Right lobe of liver (tissue), 4 donors: ENCODE measurements around the gene TGOLN2.

Experiments
- POLR2A ChIP-seq: fragments of 450-650 bp; IDR thresholded peaks from one replicate; pipeline ENCODE4 v1.6.1; 2017; ENCODE audit warnings: antibody characterized with exemption, mild to moderate bottlenecking
- TF ChIP-seq, protein P1 (sequence below), 4 donors: fragments of 200-600 bp in 3 of 4; fragments of 450-650 bp in 1 of 4; IDR thresholded peaks; one replicate each; pipeline versions ENCODE4 v1.5.1 to v1.8.0; 2016 to 2022; ENCODE audit warnings: antibody characterized with exemption in 4 of 4, mild to moderate bottlenecking in 2 of 4
- donor health status: DM: no; HTN: no; CAD: no.
- donor health status: DM: no; HTN: no; CAD: no.
- donor health status: DM: no; HTN: yes; CAD: no.

DNA sequence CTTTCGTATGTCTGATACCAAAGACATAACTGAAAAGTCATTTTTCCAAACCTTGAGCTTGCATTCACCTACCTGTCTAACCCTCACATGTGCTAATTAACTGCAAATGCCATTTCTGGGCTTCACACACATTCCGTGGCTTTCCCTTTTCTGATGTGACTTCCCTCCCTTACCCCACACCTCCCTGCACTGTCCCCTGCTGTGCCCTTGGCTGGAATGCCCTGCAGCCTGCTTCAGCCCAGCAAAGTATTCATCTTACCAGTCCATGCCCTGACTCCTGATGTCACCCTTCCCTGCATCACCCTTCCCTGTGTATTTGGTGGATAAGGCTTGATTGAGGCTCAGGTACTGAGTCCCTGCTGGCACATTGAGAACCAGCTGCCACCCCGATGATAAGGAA, 14.4 kb upstream of the TGOLN2 start:
- TF ChIP-seq, protein P1, sequence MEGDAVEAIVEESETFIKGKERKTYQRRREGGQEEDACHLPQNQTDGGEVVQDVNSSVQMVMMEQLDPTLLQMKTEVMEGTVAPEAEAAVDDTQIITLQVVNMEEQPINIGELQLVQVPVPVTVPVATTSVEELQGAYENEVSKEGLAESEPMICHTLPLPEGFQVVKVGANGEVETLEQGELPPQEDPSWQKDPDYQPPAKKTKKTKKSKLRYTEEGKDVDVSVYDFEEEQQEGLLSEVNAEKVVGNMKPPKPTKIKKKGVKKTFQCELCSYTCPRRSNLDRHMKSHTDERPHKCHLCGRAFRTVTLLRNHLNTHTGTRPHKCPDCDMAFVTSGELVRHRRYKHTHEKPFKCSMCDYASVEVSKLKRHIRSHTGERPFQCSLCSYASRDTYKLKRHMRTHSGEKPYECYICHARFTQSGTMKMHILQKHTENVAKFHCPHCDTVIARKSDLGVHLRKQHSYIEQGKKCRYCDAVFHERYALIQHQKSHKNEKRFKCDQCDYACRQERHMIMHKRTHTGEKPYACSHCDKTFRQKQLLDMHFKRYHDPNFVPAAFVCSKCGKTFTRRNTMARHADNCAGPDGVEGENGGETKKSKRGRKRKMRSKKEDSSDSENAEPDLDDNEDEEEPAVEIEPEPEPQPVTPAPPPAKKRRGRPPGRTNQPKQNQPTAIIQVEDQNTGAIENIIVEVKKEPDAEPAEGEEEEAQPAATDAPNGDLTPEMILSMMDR (IDR thresholded peaks at IDR 0.05) = no peak
- TF ChIP-seq POLR2A = no peak
